Lower leg skin (tissue), 3 donors: ENCODE measurements around the gene PRMT2.

Experiments
- CTCF ChIP-seq, 3 donors: fragments of 450-650 bp; IDR thresholded peaks; one replicate each; pipeline ENCODE4 v1.5.1; 2016; ENCODE audit warnings: antibody characterized with exemption in 3 of 3, mild to moderate bottlenecking in 3 of 3, moderate library complexity in 2 of 3
- POLR2A ChIP-seq, 2 donors: fragments of 450-650 bp; IDR thresholded peaks; one replicate each; pipeline ENCODE4 v1.6.1; 2016 to 2017; ENCODE audit warnings: antibody characterized with exemption in 2 of 2, mild to moderate bottlenecking in 1 of 2, moderate library complexity in 1 of 2

DNA sequence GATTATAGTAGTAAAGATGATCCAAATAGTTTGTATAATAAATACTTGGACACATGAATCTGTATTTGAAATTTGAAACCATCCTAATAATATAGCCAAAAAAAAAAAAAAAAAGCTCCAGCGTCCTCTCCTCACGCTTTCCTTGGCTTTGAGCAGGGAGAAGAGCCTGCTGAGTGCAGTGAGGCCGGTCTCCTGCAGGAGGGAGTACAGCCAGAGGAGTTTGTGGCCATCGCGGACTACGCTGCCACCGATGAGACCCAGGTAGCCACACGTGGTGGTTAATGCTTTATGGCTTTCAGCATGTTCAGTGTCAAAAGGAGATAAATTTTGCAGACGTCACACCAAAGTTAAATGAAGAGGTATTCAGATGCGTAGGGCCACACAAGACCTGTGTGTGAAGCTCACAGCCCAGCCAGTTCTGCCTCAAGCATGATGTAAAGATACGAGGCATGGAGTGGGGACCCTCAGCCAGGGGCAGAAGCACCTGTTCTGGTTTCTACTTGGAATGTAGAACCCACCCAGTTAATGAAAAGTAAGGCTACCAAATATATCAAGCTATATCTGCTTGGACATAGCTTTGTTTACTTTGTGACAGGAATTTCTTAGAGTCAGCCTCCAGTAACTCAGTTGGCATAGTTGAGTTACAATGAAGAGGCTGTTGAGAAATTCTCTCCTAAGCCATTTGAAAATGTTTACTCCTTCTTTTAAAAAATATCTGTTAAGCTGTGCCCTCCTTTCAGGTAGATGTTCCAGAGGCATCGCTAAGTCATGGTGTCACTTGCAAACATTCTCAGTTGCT lies 8.1 kb downstream of the PRMT2 start:
- TF ChIP-seq CTCF (IDR thresholded peaks at IDR 0.05) (no peak), POLR2A (IDR thresholded peaks at IDR 0.05) (no peak)
